Endothelial cell (in vitro differentiated cells): ENCODE data around the gene ARSI. TPM values are rescaled to one million over a fixed set of nuclear protein-coding genes. Genes with fewer than 3 reads are reported as not detected.
A peak's percentile ranks its signal among the peaks of the same experiment; 100 is the strongest.

Experiments
- DNase-seq: peaks from one replicate; pipeline ENCODE4 v3.0.0; 2021; ENCODE audit warnings: low spot score
- H3K27ac Mint-ChIP-seq: one replicate; pipeline ENCODE4 v1.8.0; 2021; ENCODE audit warnings: mixed read lengths, inconsistent platforms; ENCODE audit not compliant: unreplicated experiment
- H3K27me3 Mint-ChIP-seq: one replicate; pipeline ENCODE4 v1.8.0; 2021; ENCODE audit warnings: mild to moderate bottlenecking, moderate library complexity, mixed read lengths, inconsistent platforms; ENCODE audit not compliant: unreplicated experiment
- H3K36me3 Mint-ChIP-seq: one replicate; pipeline ENCODE4 v1.8.0; 2021; ENCODE audit warnings: mild to moderate bottlenecking, low read depth, mixed read lengths, inconsistent platforms; ENCODE audit not compliant: unreplicated experiment
- H3K4me1 Mint-ChIP-seq: one replicate; pipeline ENCODE4 v1.8.0; 2021; ENCODE audit warnings: mild to moderate bottlenecking, mixed read lengths, inconsistent platforms; ENCODE audit not compliant: unreplicated experiment
- H3K4me3 Mint-ChIP-seq: one replicate; pipeline ENCODE4 v1.8.0; 2021; ENCODE audit warnings: mild to moderate bottlenecking, mixed read lengths, inconsistent platforms; ENCODE audit not compliant: unreplicated experiment
- H3K9me3 Mint-ChIP-seq: one replicate; pipeline ENCODE4 v1.8.0; 2021; ENCODE audit warnings: mixed read lengths, inconsistent platforms; ENCODE audit not compliant: unreplicated experiment
- total RNA-seq: library from RNA; stranded (reverse); fragmentation: NEBNext Ultra II Directional; extraction: Animal tissue kit (Norgen Biotek cat#: 25700); gene quantifications from one replicate; pipeline ENCODE4 v1.2.1, GENCODE V29; 2021; ENCODE audit not compliant: unreplicated experiment
- TF ChIP-seq, protein P1 (sequence below): fragments of 200-600 bp; sonication (generic); IDR thresholded peaks from one replicate; pipeline ENCODE4 v1.5.0; 2021; ENCODE audit warnings: antibody characterized with exemption; ENCODE audit not compliant: unreplicated experiment

ARSI gene
- total RNA-seq, 1 donor from 2014 or later: 3.8 TPM

DNA sequence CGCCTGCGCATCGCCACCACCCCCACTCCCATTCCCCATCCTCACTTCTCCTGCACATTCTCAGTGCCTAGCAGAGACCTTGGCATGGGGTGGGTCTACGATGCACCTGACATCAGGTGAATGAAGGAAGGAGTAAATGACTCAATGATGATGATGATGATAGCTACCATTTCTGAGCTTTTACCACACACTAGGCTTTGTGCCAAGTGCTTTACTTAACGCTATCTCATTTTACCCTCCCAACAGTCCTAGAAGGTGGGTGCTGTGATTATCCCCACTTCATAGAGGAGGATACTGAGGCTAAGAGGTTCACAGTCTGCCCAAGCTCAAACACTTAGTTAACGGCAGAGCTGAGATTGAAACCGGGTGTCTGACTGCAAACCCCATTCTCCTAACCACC lies 40.2 kb downstream of the ARSI start:
- Mint-ChIP-seq H3K4me1 (no peaks in the 10 kb centered on the region), H3K36me3 (no peaks in the 10 kb centered on the region), H3K27me3 (peaks cover 5% of the 10 kb centered on the region), H3K9me3 (no peaks in the 10 kb centered on the region), H3K27ac (no peak overlapping the region), H3K4me3 (no peak overlapping the region)
- TF ChIP-seq, protein P1, sequence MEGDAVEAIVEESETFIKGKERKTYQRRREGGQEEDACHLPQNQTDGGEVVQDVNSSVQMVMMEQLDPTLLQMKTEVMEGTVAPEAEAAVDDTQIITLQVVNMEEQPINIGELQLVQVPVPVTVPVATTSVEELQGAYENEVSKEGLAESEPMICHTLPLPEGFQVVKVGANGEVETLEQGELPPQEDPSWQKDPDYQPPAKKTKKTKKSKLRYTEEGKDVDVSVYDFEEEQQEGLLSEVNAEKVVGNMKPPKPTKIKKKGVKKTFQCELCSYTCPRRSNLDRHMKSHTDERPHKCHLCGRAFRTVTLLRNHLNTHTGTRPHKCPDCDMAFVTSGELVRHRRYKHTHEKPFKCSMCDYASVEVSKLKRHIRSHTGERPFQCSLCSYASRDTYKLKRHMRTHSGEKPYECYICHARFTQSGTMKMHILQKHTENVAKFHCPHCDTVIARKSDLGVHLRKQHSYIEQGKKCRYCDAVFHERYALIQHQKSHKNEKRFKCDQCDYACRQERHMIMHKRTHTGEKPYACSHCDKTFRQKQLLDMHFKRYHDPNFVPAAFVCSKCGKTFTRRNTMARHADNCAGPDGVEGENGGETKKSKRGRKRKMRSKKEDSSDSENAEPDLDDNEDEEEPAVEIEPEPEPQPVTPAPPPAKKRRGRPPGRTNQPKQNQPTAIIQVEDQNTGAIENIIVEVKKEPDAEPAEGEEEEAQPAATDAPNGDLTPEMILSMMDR: no peak
- no peak for DNase-seq

- Mint-ChIP-seq H3K27ac (no peak overlapping the region), H3K4me1 (peaks cover 6% of the 10 kb centered on the region), H3K9me3 (no peaks in the 10 kb centered on the region), H3K4me3 (no peak overlapping the region), H3K27me3 (peaks cover 8% of the 10 kb centered on the region), H3K36me3 (no peaks in the 10 kb centered on the region)
- TF ChIP-seq, protein P1: no peak
- no peak for DNase-seq
These were observed 41.5 kb downstream of the ARSI start for GRCh38 chr5:150261231-150261630.

- DNase-seq: no peak
- no peak overlapping the region for H3K27ac Mint-ChIP-seq
- peaks cover 7% of the 10 kb centered on the region for H3K27me3 Mint-ChIP-seq
- no peak overlapping the region for H3K4me3 Mint-ChIP-seq
- no peaks in the 10 kb centered on the region for H3K36me3 Mint-ChIP-seq
- peaks cover 11% of the 10 kb centered on the region for H3K4me1 Mint-ChIP-seq
- H3K9me3 Mint-ChIP-seq: no peaks in the 10 kb centered on the region
- TF ChIP-seq, protein P1: no peak
These were observed 44.6 kb downstream of the ARSI start for GRCh38 chr5:150258130-150258529.

GRCh38 chr5:150257424-150257823 lies 45.3 kb downstream of the ARSI start:
- H3K4me3 Mint-ChIP-seq: no peak overlapping the region
- peaks cover 11% of the 10 kb centered on the region for H3K4me1 Mint-ChIP-seq
- H3K27ac Mint-ChIP-seq: no peak overlapping the region
- no peaks in the 10 kb centered on the region for H3K9me3 Mint-ChIP-seq
- peaks cover 7% of the 10 kb centered on the region for H3K27me3 Mint-ChIP-seq
- no peak for DNase-seq
- no peaks in the 10 kb centered on the region for H3K36me3 Mint-ChIP-seq
- TF ChIP-seq, protein P1: no peak

GRCh38 chr5:150256410-150257064 lies 46.2 kb downstream of the ARSI start:
- Mint-ChIP-seq H3K27me3 (peaks cover 5% of the 10 kb centered on the region), H3K4me3 (peak overlapping the region; percentile 66), H3K4me1 (peaks cover 11% of the 10 kb centered on the region), H3K36me3 (no peaks in the 10 kb centered on the region), H3K9me3 (no peaks in the 10 kb centered on the region), H3K27ac (peak overlapping the region; percentile 67)
- peak; percentile 66 for DNase-seq
- TF ChIP-seq, protein P1: no peak
